ENCODE results near the gene ATRIP.
A peak's percentile ranks its signal among the peaks of the same experiment; 100 is the strongest.
"Not testable (repeated sequence)": the region's sequence is repeated elsewhere in the genome, so short reads cannot be mapped to it uniquely, and the experiment has no call there.

Gene ATRIP

DNA sequence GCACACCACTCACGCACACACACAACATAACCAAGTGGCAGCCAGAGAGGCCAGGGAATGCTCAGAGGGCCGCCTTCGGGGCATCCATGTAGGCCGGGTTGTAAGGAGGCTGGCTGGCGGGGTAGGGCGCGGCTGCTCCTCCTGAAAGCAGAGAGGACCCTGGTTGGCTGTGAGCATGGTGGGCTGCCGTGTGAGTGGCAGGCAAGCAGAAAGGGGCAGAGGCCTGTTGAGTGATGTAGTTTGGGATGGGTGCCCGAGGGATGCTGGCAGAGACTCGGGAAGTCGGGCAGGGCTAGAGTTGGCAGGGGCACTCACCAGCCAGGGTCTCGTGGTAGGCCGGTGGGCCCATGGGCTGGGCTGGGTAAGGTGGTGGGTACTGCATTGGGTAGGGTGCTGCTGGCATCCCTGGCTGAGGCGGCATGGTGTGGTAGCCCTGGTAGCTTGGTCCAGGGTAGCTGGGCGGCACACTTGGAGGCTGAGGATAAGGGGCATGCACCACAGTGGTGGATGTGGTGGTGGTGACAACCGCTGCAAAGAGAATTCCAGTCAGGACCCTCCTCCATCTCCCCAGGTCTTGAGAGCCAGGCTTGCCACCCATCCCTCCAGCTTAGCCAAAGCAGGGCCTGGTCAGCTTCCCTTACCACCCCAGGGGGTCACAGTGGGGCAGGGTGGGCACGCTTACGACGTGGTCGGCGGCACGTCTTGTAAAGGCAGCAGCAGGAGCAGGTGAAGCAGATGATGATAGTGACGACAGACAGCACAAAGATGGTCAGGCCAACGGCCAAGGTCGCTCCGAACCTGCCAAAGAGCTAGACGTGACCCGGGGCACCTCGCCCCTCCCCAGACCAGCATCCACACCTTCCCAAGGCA is 22.7 kb downstream of the ATRIP start:
- DNase-seq (ENCODE audit: low spot score): no peak

DNA sequence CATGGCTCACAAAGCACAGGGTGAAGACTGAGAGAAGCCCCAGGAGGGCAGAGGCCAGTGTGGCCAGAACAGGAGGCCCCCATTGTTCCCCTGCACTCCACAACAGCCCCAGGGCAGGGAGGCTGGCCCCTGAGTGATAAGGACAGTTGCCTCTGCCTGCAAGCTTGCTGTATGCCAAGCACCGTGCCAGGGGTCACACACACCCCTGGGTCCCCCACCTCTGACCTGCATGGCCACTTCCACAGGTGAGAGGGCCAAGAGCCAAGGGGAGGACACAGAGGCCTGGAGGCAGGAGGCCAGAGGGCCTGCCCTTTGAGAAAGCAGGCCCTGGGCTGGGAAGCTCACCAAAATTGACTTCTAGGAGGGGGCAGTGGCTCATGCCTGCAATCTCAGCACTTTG is 23.7 kb downstream of the ATRIP start:
- DNase-seq (ENCODE audit: low spot score): no peak

GRCh38 chr3:48472673-48472922 is 26.1 kb downstream of the ATRIP start:
- DNase-seq (ENCODE audit: low spot score): no peak

GRCh38 chr3:48472923-48473616 is 26.5 kb downstream of the ATRIP start:
- peak; percentile 90 for DNase-seq (ENCODE audit: low spot score)

DNA sequence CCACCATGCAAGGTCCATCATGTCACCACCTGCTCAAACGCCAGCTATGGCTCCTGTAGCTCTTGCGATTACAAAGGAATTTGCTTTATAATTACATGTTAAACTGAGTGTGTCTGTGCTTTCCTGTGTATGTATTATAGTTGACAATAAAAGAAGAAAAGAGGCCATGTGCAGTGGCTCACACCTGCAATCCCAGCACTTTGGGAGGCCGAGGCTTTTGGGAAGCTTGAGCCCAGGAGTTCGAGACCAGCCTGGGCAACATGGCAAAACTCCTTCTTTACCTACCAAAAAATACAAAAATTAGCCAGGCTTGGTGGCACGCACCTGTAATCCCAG is 27.0 kb downstream of the ATRIP start:
- DNase-seq (ENCODE audit: low spot score): no peak

DNA sequence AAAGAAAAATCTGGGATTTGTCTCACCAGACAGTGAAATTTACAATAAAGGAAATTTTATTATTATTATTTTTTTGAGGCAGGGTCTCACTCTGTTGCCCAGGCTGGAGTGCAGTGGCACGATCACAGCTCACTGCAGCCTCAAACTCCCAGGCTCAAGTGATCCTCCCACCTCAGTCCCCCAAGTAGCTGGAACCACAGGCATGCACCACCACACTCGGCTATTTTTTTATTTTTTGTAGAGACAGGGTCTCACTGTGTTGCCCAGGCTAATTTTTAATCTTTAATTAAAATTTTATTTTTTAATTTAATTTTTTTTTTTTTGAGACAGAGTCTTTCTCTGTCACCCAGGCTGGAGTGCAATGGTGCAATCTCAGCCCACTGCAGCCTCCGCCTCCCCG is 27.5 kb downstream of the ATRIP start:
- not testable (repeated sequence) for DNase-seq (ENCODE audit: low spot score)

- DNase-seq (ENCODE audit: low spot score): no peak
These were observed 28.1 kb downstream of the ATRIP start for GRCh38 chr3:48474619-48475018.

DNA sequence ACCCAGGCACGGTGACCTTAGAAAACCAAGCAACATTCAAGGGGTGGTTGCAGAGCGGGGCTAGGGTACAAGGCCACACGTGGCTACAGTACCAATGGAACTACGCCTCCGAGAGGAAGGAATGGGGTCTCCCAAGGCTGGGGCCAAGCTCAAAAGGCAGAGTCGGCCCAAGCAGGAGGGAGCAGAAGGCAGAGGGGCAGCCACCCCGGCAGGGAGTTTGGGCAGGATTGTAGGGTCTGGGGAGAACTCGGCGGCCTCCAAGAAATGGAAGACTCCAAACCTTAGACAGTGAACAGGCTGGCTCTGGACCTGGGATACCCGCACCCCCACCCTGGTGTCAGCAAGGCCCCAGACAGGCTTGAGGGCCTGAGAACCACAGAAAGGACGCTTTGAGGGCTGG is 28.7 kb downstream of the ATRIP start:
- no peak for DNase-seq (ENCODE audit: low spot score)

DNA sequence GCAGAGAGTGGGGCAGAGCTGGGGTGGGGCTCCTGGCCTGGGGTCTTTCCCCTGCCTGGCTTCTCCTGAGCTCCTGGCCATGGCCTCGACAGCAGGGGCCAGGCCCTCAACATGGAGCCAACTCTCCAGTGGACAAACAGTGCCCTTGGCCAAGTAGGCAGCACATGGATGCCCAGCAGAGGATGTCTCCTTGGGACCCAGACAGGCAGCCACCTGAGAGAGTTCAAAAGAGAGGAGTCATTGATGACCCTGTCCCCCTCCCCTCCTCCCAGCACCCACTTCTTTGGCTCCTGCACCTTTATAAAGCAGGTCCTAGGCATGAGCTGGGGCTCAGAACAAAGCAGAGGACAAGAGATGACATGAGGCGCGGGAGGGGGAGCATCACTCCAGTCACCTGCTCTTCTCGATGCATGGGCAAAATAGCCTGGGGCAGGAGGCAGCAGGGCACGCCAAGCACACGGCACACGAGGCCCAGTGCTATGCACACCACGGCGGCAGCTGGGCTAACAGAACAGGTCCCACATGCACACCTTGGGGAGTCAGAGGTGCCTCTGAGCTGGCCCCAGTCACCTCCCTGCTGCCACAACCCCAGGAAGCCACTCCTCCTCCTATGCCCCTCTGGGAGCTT is 30.0 kb downstream of the ATRIP start:
- no peak for DNase-seq (ENCODE audit: low spot score)

DNA sequence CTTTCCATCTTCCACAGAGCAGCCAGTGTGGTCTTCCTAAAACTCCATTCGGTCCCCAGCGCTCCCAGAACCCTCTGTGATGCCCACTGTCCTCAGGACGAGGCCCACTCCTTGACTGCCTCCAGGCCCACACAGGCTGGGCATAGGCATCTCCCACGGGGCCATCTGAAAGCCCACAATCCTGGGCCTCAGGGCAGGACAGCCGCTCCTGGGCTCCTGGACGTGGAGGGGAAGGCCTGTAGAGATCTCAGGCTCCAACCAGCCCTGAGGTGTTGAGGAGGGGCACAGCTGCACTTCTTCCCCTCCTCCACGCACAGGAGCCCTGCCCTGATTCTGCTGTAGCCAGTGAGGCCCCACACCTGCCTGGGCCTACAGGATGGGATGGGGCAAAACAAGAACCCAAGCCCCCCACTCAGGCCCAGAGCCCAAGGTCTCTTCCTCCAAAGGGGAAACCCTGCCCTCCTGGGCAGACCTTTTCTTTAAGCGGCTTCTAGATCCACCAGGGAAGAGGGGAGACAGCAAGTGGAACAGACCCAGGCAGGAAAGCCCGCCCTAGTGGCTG is 31.5 kb downstream of the ATRIP start:
- no peak for DNase-seq (ENCODE audit: low spot score)

GRCh38 chr3:48478626-48479555 is 32.4 kb downstream of the ATRIP start:
- no peak for DNase-seq (ENCODE audit: low spot score)

DNA sequence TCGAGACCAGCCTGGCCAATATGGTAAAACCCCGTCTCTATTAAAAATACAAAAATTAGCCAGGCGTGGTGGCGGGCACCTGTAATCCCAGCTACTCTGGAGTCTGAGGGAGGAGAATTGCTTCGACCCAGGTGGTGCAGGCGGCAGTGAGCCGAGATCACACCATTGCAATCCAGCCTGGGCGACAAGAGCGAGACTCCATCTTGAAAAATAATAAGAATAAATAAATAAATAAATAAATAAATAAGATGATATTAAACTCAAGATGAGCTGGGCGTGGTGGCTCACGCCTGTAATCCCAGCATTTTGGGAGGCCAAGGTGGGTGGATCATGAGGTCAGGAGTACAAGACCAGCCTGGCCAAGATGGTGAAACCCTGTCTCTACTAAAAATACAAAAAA is 34.4 kb downstream of the ATRIP start:
- DNase-seq (ENCODE audit: low spot score): not testable (repeated sequence)

- DNase-seq (ENCODE audit: low spot score): not testable (repeated sequence)
These were observed 36.3 kb downstream of the ATRIP start for GRCh38 chr3:48482822-48483221.

DNA sequence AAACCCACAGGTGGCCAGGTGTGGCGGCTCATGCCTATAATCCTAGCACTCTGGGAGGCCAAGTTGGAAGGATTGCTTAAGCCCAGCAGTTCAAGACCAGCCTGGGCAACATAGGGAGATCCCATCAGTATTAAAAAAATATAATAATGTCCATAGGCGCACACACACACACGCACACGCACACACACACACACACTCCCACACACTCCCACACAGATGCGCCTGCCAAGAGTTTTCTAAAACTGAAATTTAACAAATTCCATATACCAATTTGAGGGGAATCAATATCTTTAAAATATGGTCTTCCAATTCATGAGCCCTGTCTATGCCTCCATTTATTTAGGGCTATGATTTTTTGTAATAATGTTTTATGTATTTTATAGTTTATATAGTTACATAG is 40.4 kb downstream of the ATRIP start:
- no peak for DNase-seq (ENCODE audit: low spot score)

GRCh38 chr3:48492461-48493202 is 46.1 kb downstream of the ATRIP start:
- DNase-seq (ENCODE audit: low spot score): no peak

DNA sequence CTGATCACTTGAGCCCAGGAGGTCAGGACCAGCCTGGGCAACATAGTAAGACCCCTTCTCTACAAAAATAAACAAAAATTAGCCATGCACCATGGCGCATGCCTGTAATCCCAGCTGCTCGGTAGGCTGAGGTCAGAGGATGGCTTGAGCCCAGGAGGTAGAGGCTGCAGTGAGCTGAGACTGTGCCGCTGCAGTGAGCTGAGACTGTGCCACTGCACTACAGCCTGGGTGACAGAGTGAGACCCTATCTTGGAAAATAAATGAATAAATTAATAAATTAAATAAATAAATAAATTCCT is 46.6 kb downstream of the ATRIP start:
- DNase-seq (ENCODE audit: low spot score): no peak

DNA sequence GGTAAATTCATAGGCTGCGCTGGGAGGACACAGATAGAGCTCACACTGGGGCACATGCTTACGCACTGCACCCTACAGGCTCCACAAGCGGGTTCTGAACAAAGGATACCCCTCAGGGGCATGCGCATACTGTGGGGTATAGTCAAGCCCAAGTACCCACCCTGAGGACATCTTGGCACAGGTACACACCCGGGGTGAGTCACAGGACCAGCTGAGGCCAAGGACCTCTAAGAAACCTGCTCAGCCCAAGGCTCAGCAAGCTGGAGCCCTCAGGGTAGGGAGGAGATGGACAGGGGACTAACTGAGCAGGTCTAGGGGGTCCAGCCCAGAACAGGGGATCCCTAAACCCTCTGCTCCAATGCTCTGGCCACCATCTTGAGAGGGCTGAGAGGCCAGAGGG is 54.1 kb downstream of the ATRIP start:
- DNase-seq (ENCODE audit: low spot score): no peak

- DNase-seq (ENCODE audit: low spot score): no peak
These were observed 54.7 kb downstream of the ATRIP start for GRCh38 chr3:48501196-48501595.

GRCh38 chr3:48502121-48502520 is 55.6 kb downstream of the ATRIP start:
- DNase-seq (ENCODE audit: low spot score): no peak

DNA sequence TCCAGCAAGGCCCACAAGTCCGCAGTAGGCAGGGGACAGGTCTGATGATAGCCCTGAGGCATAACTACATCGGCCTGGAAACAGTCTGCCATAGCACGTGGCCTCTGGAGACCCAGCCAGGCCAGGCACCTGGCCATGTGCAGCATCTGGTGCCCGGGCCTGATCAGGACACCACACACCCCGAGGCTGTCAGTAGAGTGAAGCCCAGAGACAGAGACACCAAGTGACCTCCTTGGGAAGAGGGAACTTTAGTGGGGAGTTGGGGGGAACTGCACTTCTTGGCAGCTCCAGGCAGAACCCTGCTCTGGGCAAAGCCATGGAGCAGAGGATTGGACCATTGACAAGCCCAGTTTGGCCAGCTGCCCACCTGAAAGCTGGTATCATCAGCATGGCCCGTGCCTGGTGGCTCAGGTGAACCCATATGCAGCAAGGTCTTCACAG is 56.2 kb downstream of the ATRIP start:
- no peak for DNase-seq (ENCODE audit: low spot score)

- DNase-seq (ENCODE audit: low spot score): no peak
These were observed 57.0 kb downstream of the ATRIP start for GRCh38 chr3:48503401-48504050.
